Esophagus muscularis mucosa (tissue), 3 donors: Measurements from ENCODE around the gene ALG14.

Source experiments
- CTCF ChIP-seq, 3 experiments: fragments of 200-600 bp in 2 of 3; fragments of 450-650 bp in 1 of 3; sonication (generic) in 2 of 3; IDR thresholded peaks; one replicate each; pipeline ENCODE4 v1.5.1; 2017 to 2019; ENCODE audit warnings: antibody characterized with exemption in 3 of 3, mild to moderate bottlenecking in 2 of 3, moderate library complexity in 1 of 3
- POLR2A ChIP-seq: fragments of 450-650 bp; IDR thresholded peaks from one replicate; pipeline ENCODE4 v1.6.1; 2017; ENCODE audit warnings: antibody characterized with exemption, moderate library complexity, mild to moderate bottlenecking, low read depth

- no peak for TF ChIP-seq POLR2A
- TF ChIP-seq CTCF (IDR thresholded peaks at IDR 0.05) = no peak
Measured at GRCh38 chr1:95072532-95073419, at the start of gene ALG14.
